Endothelial cell of umbilical vein (primary cell): ENCODE measurements around the gene ST6GALNAC6. TPM values are rescaled to one million over a fixed set of nuclear protein-coding genes. Genes with fewer than 3 reads are reported as not detected.

Experiments
- BruUV-seq: library from RNA; stranded (reverse); fragments of 400-500 nt; replicated peaks from 2 replicates; lab custom pipeline; 2021; lab: Mats Ljungman, UMichigan
- CTCF ChIA-PET: fragments of 300-600, 350-600 bp; sonication (Branson Sonifier 250); formaldehyde crosslinking; loops from one replicate; lab custom pipeline; 2021; ENCODE audit warnings: antibody characterized with exemption, inconsistent platforms; lab: Charles Lee
- POLR2A ChIA-PET: fragments of 300-600, 350-600 bp; sonication (Branson Sonifier 250); formaldehyde crosslinking; loops from one replicate; lab custom pipeline; 2021; ENCODE audit warnings: antibody characterized with exemption, inconsistent platforms; lab: Charles Lee
- DNase-seq: peaks from one replicate; pipeline ENCODE4 v3.0.0-alpha.2; 2011; ENCODE audit warnings: low read depth, low spot score
- FAIRE-seq: peaks from 2 replicates; lab custom pipeline; 2011; peaks lifted over from hg19 to GRCh38; lab: Jason Lieb, UNC
- H2AFZ ChIP-seq: 2 replicates; pipeline ENCODE4 v1.6.0; 2012; ENCODE audit warnings: low read depth, low read length, control low read depth, inconsistent platforms
- H3K27ac ChIP-seq: 2 replicates; pipeline ENCODE4 v1.5.1; 2011; ENCODE audit warnings: low read depth, mild to moderate bottlenecking, control low read depth, low read length, moderate library complexity; ENCODE audit not compliant: insufficient read depth
- H3K27me3 ChIP-seq, 2 experiments: 2 replicates each; pipeline versions ENCODE4 v1.6.0 to v1.6.1; 2011; ENCODE audit warnings: low read length in 2 of 2, mixed read lengths in 1 of 2; ENCODE audit not compliant: control insufficient read depth in 2 of 2, insufficient read depth in 2 of 2
- H3K36me3 ChIP-seq, 2 experiments: 2 replicates in 1 of 2; 3 replicates in 1 of 2; pipeline ENCODE4 v1.5.1; 2011; ENCODE audit warnings: low read length in 2 of 2, mild to moderate bottlenecking in 1 of 2, moderate library complexity in 1 of 2; ENCODE audit not compliant: control insufficient read depth in 2 of 2, insufficient read depth in 2 of 2; ENCODE audit errors: extremely low read depth in 1 of 2
- H3K4me1 ChIP-seq: 3 replicates; pipeline ENCODE4 v1.5.1; 2011; ENCODE audit warnings: mild to moderate bottlenecking, low read length; ENCODE audit not compliant: control insufficient read depth, insufficient read depth; ENCODE audit errors: extremely low read depth
- H3K4me2 ChIP-seq: 2 replicates; pipeline ENCODE4 v1.6.1; 2011; ENCODE audit warnings: low read length, control low read depth, mixed read lengths; ENCODE audit not compliant: insufficient read depth
- H3K4me3 ChIP-seq, 3 experiments: fragments of 200-600 bp in 1 of 3; sonication (generic), shearing (Covaris generic) in 1 of 3; replicated peaks in 1 of 3; 2 replicates each; pipeline ENCODE4 v1.5.1; 2011 to 2016; ENCODE audit warnings: control low read depth in 3 of 3, low read length in 3 of 3, mild to moderate bottlenecking in 2 of 3, inconsistent platforms in 1 of 3, low read depth in 1 of 3, moderate library complexity in 1 of 3; ENCODE audit not compliant: insufficient read depth in 1 of 3
- H3K79me2 ChIP-seq: 2 replicates; pipeline ENCODE4 v1.6.0; 2012; ENCODE audit warnings: low read length, inconsistent platforms; ENCODE audit not compliant: control insufficient read depth, insufficient read depth
- H3K9ac ChIP-seq: replicated peaks from 2 replicates; pipeline ENCODE3; 2011; ENCODE audit warnings: low read length, control low read depth; ENCODE audit not compliant: insufficient read depth; ENCODE audit errors: extremely low read depth
- H3K9me1 ChIP-seq: replicated peaks from 3 replicates; pipeline ENCODE4 v1.6.0; 2011; ENCODE audit warnings: mild to moderate bottlenecking, low read length; ENCODE audit not compliant: control insufficient read depth, insufficient read depth; ENCODE audit errors: extremely low read depth
- H3K9me3 ChIP-seq: replicated peaks from 2 replicates; pipeline ENCODE4 v1.5.1; 2012; ENCODE audit warnings: low read length, inconsistent platforms; ENCODE audit not compliant: control insufficient read depth, insufficient read depth
- H4K20me1 ChIP-seq: replicated peaks from 2 replicates; pipeline ENCODE3; 2011; ENCODE audit warnings: mild to moderate bottlenecking, low read length; ENCODE audit not compliant: control insufficient read depth, insufficient read depth; ENCODE audit errors: extremely low read depth
- EZH2 ChIP-seq: IDR thresholded peaks from 2 replicates; pipeline ENCODE4 v1.6.1; 2012; ENCODE audit warnings: borderline replicate concordance, low read depth, mild to moderate bottlenecking, moderate library complexity, low read length, inconsistent platforms; ENCODE audit not compliant: severe bottlenecking
- FOS ChIP-seq: IDR thresholded peaks from 2 replicates; pipeline ENCODE4 v1.6.1; 2011; ENCODE audit warnings: mild to moderate bottlenecking, low read length, moderate library complexity, borderline replicate concordance; ENCODE audit not compliant: insufficient read depth
- GATA2 ChIP-seq: IDR thresholded peaks from 2 replicates; pipeline ENCODE4 v1.7.0; 2011; ENCODE audit warnings: low read depth, mild to moderate bottlenecking, moderate library complexity, mixed read lengths, low read length; ENCODE audit not compliant: insufficient read length, insufficient read depth
- JUN ChIP-seq: IDR thresholded peaks from 2 replicates; pipeline ENCODE4 v1.6.1; 2011; ENCODE audit warnings: borderline replicate concordance, low read depth; ENCODE audit not compliant: insufficient read length, insufficient read depth
- MYC ChIP-seq: IDR thresholded peaks from one replicate; pipeline ENCODE4 v1.6.1; 2011; ENCODE audit warnings: mild to moderate bottlenecking, low read depth, low read length
- POLR2A ChIP-seq: IDR thresholded peaks from 2 replicates; pipeline ENCODE4 v1.6.1; 2012; ENCODE audit warnings: low read depth, mild to moderate bottlenecking, control low read depth, low read length
- POLR2AphosphoS5 ChIP-seq: IDR thresholded peaks from 2 replicates; pipeline ENCODE4 v1.6.1; 2012; ENCODE audit warnings: low read depth, mild to moderate bottlenecking, control low read depth, low read length, moderate library complexity; ENCODE audit not compliant: insufficient read depth
- dilution Hi-C: fragments of 300-500 bp; cut with MboI; formaldehyde crosslinking; loops from one replicate; pipeline ENCODE4 v1.15.0; 2019; ENCODE audit warnings: low sequenced_read_pairs; ENCODE audit not compliant: extremely low pct_ligation_motif_present
- intact Hi-C: fragments of 100-400 bp; cut with micrococcal nuclease; formaldehyde crosslinking; loops from one replicate; pipeline ENCODE4 v1.10.0; 2022
- polyA plus RNA-seq, 4 experiments: library from polyadenylated mRNA; depleted of rRNA in 3 of 4; stranded (reverse) in 3 of 4; unstranded in 1 of 4; fragments of >200 nt; gene quantifications; 2 replicates each; pipeline versions ENCODE4 v1.2.1 to v1.2.3, GENCODE V29; 2011 to 2012; ENCODE audit warnings: missing spikeins in 1 of 4
- total RNA-seq: library from RNA; stranded (reverse); gene quantifications from 2 replicates; pipeline ENCODE4 v1.2.3, GENCODE V29; 2021
- TF ChIP-seq, protein P1 (sequence below): IDR thresholded peaks from 2 replicates; pipeline ENCODE4 v1.6.1; 2011; ENCODE audit not compliant: insufficient read depth, insufficient read length
- TF ChIP-seq, protein P2 (sequence below), 2 donors: IDR thresholded peaks; 1 replicate in 1 of 2; 2 replicates in 1 of 2; pipeline ENCODE4 v1.5.1; 2011; ENCODE audit warnings: low read length in 2 of 2, mild to moderate bottlenecking in 2 of 2, moderate library complexity in 2 of 2, control low read depth in 1 of 2, inconsistent platforms in 1 of 2, low read depth in 1 of 2; ENCODE audit not compliant: insufficient read depth in 1 of 2; ENCODE audit errors: extremely low read depth in 1 of 2

The ST6GALNAC6 gene
- total and polyA plus RNA-seq, 2 donors (not counting 3 experiments of a cell fraction or from before 2014, with no cell fraction given), result 43.0 to 78.9 TPM

DNA sequence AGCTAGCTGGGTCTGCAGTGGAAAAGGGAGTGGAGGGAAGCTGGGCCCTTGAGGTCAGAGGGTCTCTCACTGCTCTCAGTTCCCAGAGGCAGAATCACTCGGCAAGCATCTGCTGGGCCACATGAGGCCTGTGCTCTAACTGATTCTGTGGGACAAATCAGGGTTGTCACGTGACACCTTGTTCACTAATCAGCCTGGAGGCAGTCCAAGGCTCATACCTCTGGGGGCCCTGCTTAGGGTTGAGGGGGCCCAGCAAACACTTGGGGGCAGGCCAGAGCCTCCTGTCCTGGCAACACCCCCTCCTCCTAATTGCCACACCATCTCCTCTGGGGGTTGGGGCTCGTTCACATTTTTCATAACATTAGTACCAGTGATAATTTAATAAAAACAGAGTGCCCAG is 47.3 kb upstream of the ST6GALNAC6 start:
- dilution Hi-C loops, result no loop called here
- POLR2A ChIA-PET, result no interaction called here
- intact Hi-C loops, result no loop called here

More for the DNA sequence above, 47.3 kb upstream of the ST6GALNAC6 start:
- no TSS peak for BruUV-seq
- H3K9me1 ChIP-seq, result no peaks in the 10 kb centered on the region
- no peak for FAIRE-seq
- no peak overlapping the region for H3K27ac ChIP-seq
- H4K20me1 ChIP-seq, result no peaks in the 10 kb centered on the region
- H3K27me3 ChIP-seq, result no peaks in the 10 kb centered on the region
- no peak overlapping the region for H3K9ac ChIP-seq
- TF ChIP-seq FOS (no peak), JUN (no peak), EZH2 (no peak), MYC (no peak), POLR2A (no peak), POLR2AphosphoS5 (no peak), GATA2 (no peak)
- TF ChIP-seq, protein P1, sequence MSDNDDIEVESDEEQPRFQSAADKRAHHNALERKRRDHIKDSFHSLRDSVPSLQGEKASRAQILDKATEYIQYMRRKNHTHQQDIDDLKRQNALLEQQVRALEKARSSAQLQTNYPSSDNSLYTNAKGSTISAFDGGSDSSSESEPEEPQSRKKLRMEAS, result no peak
- TF ChIP-seq, protein P2, sequence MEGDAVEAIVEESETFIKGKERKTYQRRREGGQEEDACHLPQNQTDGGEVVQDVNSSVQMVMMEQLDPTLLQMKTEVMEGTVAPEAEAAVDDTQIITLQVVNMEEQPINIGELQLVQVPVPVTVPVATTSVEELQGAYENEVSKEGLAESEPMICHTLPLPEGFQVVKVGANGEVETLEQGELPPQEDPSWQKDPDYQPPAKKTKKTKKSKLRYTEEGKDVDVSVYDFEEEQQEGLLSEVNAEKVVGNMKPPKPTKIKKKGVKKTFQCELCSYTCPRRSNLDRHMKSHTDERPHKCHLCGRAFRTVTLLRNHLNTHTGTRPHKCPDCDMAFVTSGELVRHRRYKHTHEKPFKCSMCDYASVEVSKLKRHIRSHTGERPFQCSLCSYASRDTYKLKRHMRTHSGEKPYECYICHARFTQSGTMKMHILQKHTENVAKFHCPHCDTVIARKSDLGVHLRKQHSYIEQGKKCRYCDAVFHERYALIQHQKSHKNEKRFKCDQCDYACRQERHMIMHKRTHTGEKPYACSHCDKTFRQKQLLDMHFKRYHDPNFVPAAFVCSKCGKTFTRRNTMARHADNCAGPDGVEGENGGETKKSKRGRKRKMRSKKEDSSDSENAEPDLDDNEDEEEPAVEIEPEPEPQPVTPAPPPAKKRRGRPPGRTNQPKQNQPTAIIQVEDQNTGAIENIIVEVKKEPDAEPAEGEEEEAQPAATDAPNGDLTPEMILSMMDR (IDR thresholded peaks at IDR 0.05; ENCODE audit: extremely low read depth in 1 of 2, insufficient read depth in 1 of 2, low read depth in 1 of 2, low read length in 2 of 2), result no peak
- H3K4me3 ChIP-seq, result no peak overlapping the region
- H3K79me2 ChIP-seq, result no peaks in the 10 kb centered on the region
- peaks cover 0 to 5% of the 10 kb centered on the region in 2 experiments for H3K36me3 ChIP-seq
- no peak overlapping the region for H2AFZ ChIP-seq
- H3K9me3 ChIP-seq, result no peaks in the 10 kb centered on the region
- H3K4me2 ChIP-seq, result no peak overlapping the region
- no peak for DNase-seq
- CTCF ChIA-PET, result interaction anchor here (6.5 kb wide), 1 partner anchor 91 kb away, joined by 203 read pairs; no protein-coding TSS in a partner anchor
- no peaks in the 10 kb centered on the region for H3K4me1 ChIP-seq
